ENCODE results near the gene WDR81.

- no peak for TF ChIP-seq EZH2 (IDR thresholded peaks at IDR 0.05; ENCODE audit: low read length)
- TF ChIP-seq CTCF (optimal IDR thresholded peaks at IDR 0.05 in 1 of 3, IDR thresholded peaks at IDR 0.05 in 1 of 3, conservative IDR thresholded peaks at IDR 0.05 in 1 of 3; ENCODE audit: extremely low read depth in 1 of 3, insufficient read depth in 2 of 3, low read length in 3 of 3) = peak; percentile 62 to 74 (median 73)
Measured at GRCh38 chr17:1783834-1784611, 59.5 kb downstream of the WDR81 start.
